ENCODE measurements around the gene CACNA2D2.

- no peak for TF ChIP-seq CTCF (IDR thresholded peaks at IDR 0.05; ENCODE audit: borderline replicate concordance, extremely low read depth, low read length, poor library complexity, severe bottlenecking)
- TF ChIP-seq EZH2 (IDR thresholded peaks at IDR 0.05; ENCODE audit: borderline replicate concordance, low read depth, low read length, severe bottlenecking), result no peak
These were observed 30.5 kb downstream of the CACNA2D2 start for GRCh38 chr3:50472958-50473357.

All from DND-41 (cell line).